ENCODE results near the gene LDB2.
"Not testable (repeated sequence)": the region's sequence is repeated elsewhere in the genome, so short reads cannot be mapped to it uniquely, and the experiment has no call there.

LDB2 gene

DNA sequence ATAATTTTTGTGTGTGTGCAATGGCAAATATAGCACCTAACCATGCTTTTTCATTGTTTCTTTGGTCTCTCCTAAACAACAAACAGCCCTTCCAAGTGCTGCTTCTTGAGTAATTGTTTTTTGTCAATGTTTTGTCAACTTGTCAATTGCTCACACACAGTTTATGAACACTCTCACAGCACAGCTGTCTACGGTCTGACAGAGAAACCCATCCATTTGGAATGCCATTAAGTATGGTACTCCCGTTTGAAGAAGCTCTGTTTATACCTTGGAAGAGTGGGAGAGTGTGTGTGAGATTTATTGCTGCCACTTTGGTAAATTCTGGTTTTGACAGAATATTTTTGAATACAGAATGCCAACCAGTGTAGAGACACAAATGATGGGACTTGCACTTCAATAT, 254.6 kb downstream of the LDB2 start:
- TF ChIP-seq, protein P1, sequence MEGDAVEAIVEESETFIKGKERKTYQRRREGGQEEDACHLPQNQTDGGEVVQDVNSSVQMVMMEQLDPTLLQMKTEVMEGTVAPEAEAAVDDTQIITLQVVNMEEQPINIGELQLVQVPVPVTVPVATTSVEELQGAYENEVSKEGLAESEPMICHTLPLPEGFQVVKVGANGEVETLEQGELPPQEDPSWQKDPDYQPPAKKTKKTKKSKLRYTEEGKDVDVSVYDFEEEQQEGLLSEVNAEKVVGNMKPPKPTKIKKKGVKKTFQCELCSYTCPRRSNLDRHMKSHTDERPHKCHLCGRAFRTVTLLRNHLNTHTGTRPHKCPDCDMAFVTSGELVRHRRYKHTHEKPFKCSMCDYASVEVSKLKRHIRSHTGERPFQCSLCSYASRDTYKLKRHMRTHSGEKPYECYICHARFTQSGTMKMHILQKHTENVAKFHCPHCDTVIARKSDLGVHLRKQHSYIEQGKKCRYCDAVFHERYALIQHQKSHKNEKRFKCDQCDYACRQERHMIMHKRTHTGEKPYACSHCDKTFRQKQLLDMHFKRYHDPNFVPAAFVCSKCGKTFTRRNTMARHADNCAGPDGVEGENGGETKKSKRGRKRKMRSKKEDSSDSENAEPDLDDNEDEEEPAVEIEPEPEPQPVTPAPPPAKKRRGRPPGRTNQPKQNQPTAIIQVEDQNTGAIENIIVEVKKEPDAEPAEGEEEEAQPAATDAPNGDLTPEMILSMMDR (IDR thresholded peaks at IDR 0.05; ENCODE audit: extremely low read depth, missing control alignments), result no peak
- DNase-seq (ENCODE audit: low spot score), result no peak

DNA sequence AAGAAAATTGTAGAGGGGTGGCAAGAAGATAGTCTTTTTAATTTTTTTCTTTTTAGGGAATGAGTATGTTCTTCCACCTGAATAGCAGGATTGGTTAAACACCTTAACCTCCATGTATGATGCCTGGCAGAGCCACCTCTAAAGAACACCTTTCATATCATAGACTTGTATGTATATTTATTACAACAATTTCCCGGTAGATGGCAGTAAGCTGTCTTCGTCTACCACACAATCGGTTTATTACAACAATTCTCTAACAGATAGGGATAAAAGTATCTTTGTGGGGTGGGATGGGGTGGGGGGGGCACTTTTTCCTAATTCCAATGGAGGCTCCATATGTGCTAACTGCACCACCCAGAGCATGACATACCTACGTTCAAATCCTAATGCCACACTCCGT, 255.5 kb downstream of the LDB2 start:
- TF ChIP-seq, protein P1 (IDR thresholded peaks at IDR 0.05; ENCODE audit: extremely low read depth, missing control alignments), result no peak
- DNase-seq (ENCODE audit: low spot score), result no peak

DNA sequence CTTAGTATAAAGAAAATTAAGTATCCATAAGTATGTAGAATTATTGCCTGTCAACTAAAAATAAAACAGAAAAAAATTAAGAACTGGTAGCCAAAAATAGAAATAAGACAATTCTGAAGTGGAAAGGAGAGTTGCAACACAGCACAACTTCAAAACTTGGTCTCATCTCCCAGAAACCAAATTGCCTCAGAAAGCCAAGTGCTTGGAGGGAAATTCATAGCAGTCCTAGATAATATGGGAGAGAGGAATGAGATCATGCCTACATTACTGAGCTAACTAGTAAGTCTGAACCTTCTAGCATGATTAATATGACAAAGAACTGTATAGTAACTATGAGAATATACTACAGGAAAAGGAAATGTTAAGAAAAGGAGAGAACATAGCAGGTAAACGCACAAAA, 256.5 kb downstream of the LDB2 start:
- TF ChIP-seq, protein P1 (IDR thresholded peaks at IDR 0.05; ENCODE audit: extremely low read depth, missing control alignments), result no peak
- no peak for DNase-seq (ENCODE audit: low spot score)

DNA sequence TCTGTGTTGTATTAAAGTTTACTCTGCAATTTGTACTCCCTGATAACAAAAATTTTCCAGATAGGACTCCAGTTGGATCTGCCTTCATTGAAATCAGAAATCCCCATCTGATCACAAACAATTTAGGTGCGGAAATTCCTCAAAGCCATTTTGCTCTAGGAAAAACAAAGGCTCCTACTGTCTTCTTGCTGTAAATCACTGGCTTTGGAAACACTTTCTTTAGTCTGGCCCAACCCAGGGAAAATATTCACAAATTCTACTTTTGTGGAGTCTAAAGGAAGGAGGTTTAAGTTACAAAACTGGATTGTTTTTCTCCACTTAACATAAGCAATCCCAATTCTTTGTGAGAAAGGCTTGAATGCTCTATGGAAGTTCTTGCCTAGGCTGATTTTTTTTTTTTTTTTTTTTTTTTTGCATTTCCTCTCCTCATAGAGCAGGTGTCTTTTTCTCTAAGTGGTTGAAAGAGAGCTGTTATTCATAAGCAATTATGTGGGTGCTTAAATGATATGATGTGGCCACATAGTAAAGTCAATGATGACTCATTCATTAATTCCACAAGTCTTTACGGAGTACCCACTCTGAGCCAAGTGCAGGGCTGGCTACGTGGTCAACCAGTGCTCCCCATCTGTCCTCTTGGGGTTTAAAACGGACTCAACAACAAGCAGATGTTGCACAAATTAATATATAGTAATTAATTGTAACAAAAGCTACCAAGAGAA, 261.4 kb downstream of the LDB2 start:
- TF ChIP-seq, protein P1 (IDR thresholded peaks at IDR 0.05; ENCODE audit: extremely low read depth, missing control alignments), result no peak
- no peak for DNase-seq (ENCODE audit: low spot score)

DNA sequence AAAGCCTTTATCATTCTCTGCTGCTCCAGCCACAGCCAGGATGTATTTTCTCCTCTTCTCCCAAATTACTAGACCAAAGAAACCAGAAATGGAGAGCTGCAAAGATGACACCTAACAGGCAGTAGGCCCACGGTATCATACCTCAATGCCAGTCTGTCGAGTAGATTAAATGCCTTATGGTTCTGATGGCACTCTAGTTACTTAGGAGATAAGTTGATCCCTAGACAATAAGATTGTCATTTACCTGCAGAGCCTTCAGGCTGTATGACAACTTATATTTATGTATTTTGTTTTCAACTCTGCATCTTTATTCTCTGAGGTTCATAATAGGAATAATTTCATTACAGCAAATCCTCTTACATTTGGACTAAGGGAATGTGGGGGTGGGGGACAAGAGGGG, 262.1 kb downstream of the LDB2 start:
- TF ChIP-seq, protein P1 (IDR thresholded peaks at IDR 0.05; ENCODE audit: extremely low read depth, missing control alignments), result no peak

DNA sequence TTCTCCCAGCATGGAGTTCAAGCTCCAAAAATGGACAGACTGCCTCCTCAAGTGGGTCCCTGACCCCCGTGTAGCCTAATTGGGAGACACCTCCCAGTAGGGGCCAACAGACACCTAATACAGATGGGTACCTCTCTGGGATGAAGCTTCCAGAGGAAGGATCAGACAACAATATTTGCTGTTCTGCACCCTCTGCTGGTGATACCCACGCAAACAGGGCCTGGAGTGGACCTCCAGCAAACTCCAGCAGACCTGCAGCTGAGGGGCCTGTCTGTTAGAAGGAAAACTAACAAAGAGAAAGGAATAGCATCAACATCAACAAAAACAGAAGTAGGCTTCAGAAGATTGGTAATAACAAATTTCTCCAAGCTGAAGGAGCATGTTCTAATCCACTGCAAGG, 269.2 kb downstream of the LDB2 start:
- DNase-seq (ENCODE audit: low spot score), result not testable (repeated sequence)

More for the DNA sequence above, 262.1 kb downstream of the LDB2 start:
- no peak for DNase-seq (ENCODE audit: low spot score)

DNA sequence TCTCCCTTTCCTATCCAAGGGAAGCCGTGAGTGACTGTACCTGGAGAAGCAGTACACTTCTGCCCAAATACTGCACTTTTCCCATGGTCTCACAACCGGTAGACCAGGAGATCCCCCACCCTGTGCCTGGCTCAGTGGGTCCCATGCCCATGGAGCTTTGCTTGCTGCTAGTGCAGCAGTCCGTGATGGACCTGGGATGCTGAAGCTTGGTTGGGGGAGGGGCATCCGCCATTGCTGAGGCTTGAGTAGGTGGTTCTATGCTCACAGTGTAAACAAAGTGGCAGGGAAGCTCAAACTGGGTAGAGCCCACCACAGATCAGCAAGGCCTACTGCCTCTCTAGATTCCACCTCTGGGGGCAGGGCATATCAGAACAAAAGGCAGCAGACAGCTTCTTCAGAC, 269.6 kb downstream of the LDB2 start:
- not testable (repeated sequence) for DNase-seq (ENCODE audit: low spot score)

DNA sequence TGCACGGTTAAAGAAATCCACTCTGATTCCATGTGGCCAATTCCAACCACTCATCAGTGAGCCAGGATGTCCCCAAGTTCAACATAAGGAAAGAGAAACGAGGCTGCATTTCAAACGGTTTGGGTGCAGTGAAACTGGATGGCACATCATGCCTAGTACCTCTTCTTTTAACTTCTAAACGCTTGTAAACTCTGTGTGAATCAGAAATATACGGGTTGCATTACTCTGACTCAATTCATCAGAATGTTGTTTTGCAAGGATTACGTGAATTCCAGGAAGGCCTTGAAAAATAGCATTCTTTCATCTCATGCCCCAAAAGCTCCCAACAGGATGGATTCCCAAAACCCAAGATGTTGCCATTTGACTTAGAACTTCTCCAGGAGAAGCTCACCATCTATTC, 270.4 kb downstream of the LDB2 start:
- TF ChIP-seq, protein P1 (IDR thresholded peaks at IDR 0.05; ENCODE audit: extremely low read depth, missing control alignments), result no peak

More for the DNA sequence above, 270.4 kb downstream of the LDB2 start:
- DNase-seq (ENCODE audit: low spot score), result no peak

Measured in GM20000 (cell line).